IPS-15b (cell line): Measurements from ENCODE around the gene YARS1.
"Not testable (repeated sequence)": the region's sequence is repeated elsewhere in the genome, so short reads cannot be mapped to it uniquely, and the experiment has no call there.

ENCODE experiments used
- H3K27me3 ChIP-seq: one replicate; pipeline ENCODE4 v1.6.1; 2013; ENCODE audit warnings: low read length; ENCODE audit not compliant: control insufficient read depth, insufficient read depth
- H3K36me3 ChIP-seq: one replicate; pipeline ENCODE4 v1.6.1; 2013; ENCODE audit warnings: low read length; ENCODE audit not compliant: control insufficient read depth, insufficient read depth
- H3K4me1 ChIP-seq: one replicate; pipeline ENCODE4 v1.6.1; 2013; ENCODE audit warnings: mild to moderate bottlenecking, low read length; ENCODE audit not compliant: control insufficient read depth, insufficient read depth
- H3K4me3 ChIP-seq: one replicate; pipeline ENCODE4 v1.5.1; 2013; ENCODE audit warnings: low read depth, low read length
- H3K9ac ChIP-seq: one replicate; pipeline ENCODE4 v1.6.1; 2013; ENCODE audit warnings: low read depth, mild to moderate bottlenecking, low read length
- H3K9me3 ChIP-seq: one replicate; pipeline ENCODE4 v1.6.1; 2013; ENCODE audit warnings: mild to moderate bottlenecking, low read length; ENCODE audit not compliant: control insufficient read depth, insufficient read depth

The YARS1 gene

GRCh38 chr1:32811917-32812316, 5.2 kb downstream of the YARS1 start:
- Histone ChIP-seq H3K36me3 (peaks cover 24% of the 10 kb centered on the region), H3K4me3 (no peak overlapping the region), H3K4me1 (peaks cover 13% of the 10 kb centered on the region), H3K9ac (no peak overlapping the region), H3K27me3 (no peaks in the 10 kb centered on the region), H3K9me3 (no peaks in the 10 kb centered on the region)

GRCh38 chr1:32811265-32811664, 5.9 kb downstream of the YARS1 start:
- Histone ChIP-seq H3K9me3 (no peaks in the 10 kb centered on the region), H3K4me3 (no peak overlapping the region), H3K9ac (peak overlapping the region; percentile 40), H3K4me1 (peaks cover 13% of the 10 kb centered on the region), H3K36me3 (peaks cover 29% of the 10 kb centered on the region), H3K27me3 (no peaks in the 10 kb centered on the region)

- H3K9ac ChIP-seq, result no peak overlapping the region
- no peaks in the 10 kb centered on the region for H3K27me3 ChIP-seq
- no peaks in the 10 kb centered on the region for H3K9me3 ChIP-seq
- no peak overlapping the region for H3K4me3 ChIP-seq
- peaks cover 34% of the 10 kb centered on the region for H3K36me3 ChIP-seq
- H3K4me1 ChIP-seq, result peaks cover 10% of the 10 kb centered on the region
These were observed 6.8 kb downstream of the YARS1 start for GRCh38 chr1:32810358-32810757.

- no peak overlapping the region for H3K9ac ChIP-seq
- H3K27me3 ChIP-seq, result no peaks in the 10 kb centered on the region
- H3K9me3 ChIP-seq, result no peaks in the 10 kb centered on the region
- H3K4me3 ChIP-seq, result no peak overlapping the region
- peaks cover 37% of the 10 kb centered on the region for H3K36me3 ChIP-seq
- peaks cover 7% of the 10 kb centered on the region for H3K4me1 ChIP-seq
These were observed 8.6 kb downstream of the YARS1 start for GRCh38 chr1:32808580-32808979.

GRCh38 chr1:32806910-32807523, 10.1 kb downstream of the YARS1 start:
- Histone ChIP-seq H3K27me3 (no peaks in the 10 kb centered on the region), H3K36me3 (peaks cover 43% of the 10 kb centered on the region), H3K4me3 (no peak overlapping the region), H3K9me3 (no peaks in the 10 kb centered on the region), H3K9ac (no peak overlapping the region), H3K4me1 (peaks cover 3% of the 10 kb centered on the region)

GRCh38 chr1:32806290-32806689, 10.9 kb downstream of the YARS1 start:
- H3K27me3 ChIP-seq, result no peaks in the 10 kb centered on the region
- H3K9ac ChIP-seq, result no peak overlapping the region
- H3K4me1 ChIP-seq, result no peaks in the 10 kb centered on the region
- H3K36me3 ChIP-seq, result peaks cover 43% of the 10 kb centered on the region
- no peaks in the 10 kb centered on the region for H3K9me3 ChIP-seq
- H3K4me3 ChIP-seq, result no peak overlapping the region

- H3K9me3 ChIP-seq, H3K9ac ChIP-seq, H3K4me1 ChIP-seq, H3K4me3 ChIP-seq, H3K27me3 ChIP-seq: not testable (repeated sequence)
- H3K36me3 ChIP-seq, result peaks cover 37% of the 10 kb centered on the region
These were observed 12.7 kb downstream of the YARS1 start for GRCh38 chr1:32804460-32804859.

- H3K9ac ChIP-seq, result no peak overlapping the region
- no peak overlapping the region for H3K4me3 ChIP-seq
- H3K36me3 ChIP-seq, result peaks cover 37% of the 10 kb centered on the region
- H3K4me1 ChIP-seq, result no peaks in the 10 kb centered on the region
- no peaks in the 10 kb centered on the region for H3K27me3 ChIP-seq
- no peaks in the 10 kb centered on the region for H3K9me3 ChIP-seq
These were observed 16.0 kb downstream of the YARS1 start for GRCh38 chr1:32801096-32801715.

- no peaks in the 10 kb centered on the region for H3K27me3 ChIP-seq
- no peak overlapping the region for H3K4me3 ChIP-seq
- peaks cover 34% of the 10 kb centered on the region for H3K36me3 ChIP-seq
- H3K4me1 ChIP-seq, result no peaks in the 10 kb centered on the region
- H3K9ac ChIP-seq, result no peak overlapping the region
- no peaks in the 10 kb centered on the region for H3K9me3 ChIP-seq
These were observed 18.3 kb downstream of the YARS1 start for GRCh38 chr1:32798679-32799416.

GRCh38 chr1:32798191-32798590, 19.0 kb downstream of the YARS1 start:
- peaks cover 34% of the 10 kb centered on the region for H3K36me3 ChIP-seq
- no peak overlapping the region for H3K9ac ChIP-seq
- H3K9me3 ChIP-seq, result no peaks in the 10 kb centered on the region
- no peak overlapping the region for H3K4me3 ChIP-seq
- H3K27me3 ChIP-seq, result no peaks in the 10 kb centered on the region
- no peaks in the 10 kb centered on the region for H3K4me1 ChIP-seq

GRCh38 chr1:32797456-32797855, 19.7 kb downstream of the YARS1 start:
- no peaks in the 10 kb centered on the region for H3K4me1 ChIP-seq
- H3K27me3 ChIP-seq, result no peaks in the 10 kb centered on the region
- peaks cover 32% of the 10 kb centered on the region for H3K36me3 ChIP-seq
- no peak overlapping the region for H3K4me3 ChIP-seq
- H3K9me3 ChIP-seq, result no peaks in the 10 kb centered on the region
- no peak overlapping the region for H3K9ac ChIP-seq

- H3K9me3 ChIP-seq, H3K4me1 ChIP-seq, H3K27me3 ChIP-seq, H3K4me3 ChIP-seq, H3K9ac ChIP-seq: not testable (repeated sequence)
- H3K36me3 ChIP-seq, result peaks cover 37% of the 10 kb centered on the region
These were observed 21.4 kb downstream of the YARS1 start for GRCh38 chr1:32795763-32796162.
